B cell (primary cell): ENCODE data around the gene APOL6. TPM values are rescaled to one million over a fixed set of nuclear protein-coding genes. Genes with fewer than 3 reads are reported as not detected.
A peak's percentile ranks its signal among the peaks of the same experiment; 100 is the strongest.

ENCODE experiments used
- ATAC-seq: fragments of 200-7000 bp; cut with Tn5 transposase; one replicate; pipeline ENCODE4 v1.10.0; 2021; ENCODE audit warnings: low read depth, mild to moderate bottlenecking, moderate number of reproducible peaks, moderate library complexity
- CTCF ChIA-PET: fragments of 350-600 bp; sonication (Branson Sonifier 250); formaldehyde crosslinking; loops from one replicate; lab custom pipeline; 2021; ENCODE audit warnings: antibody characterized with exemption, inconsistent platforms; lab: Charles Lee
- POLR2A ChIA-PET: fragments of 350-600 bp; sonication (Branson Sonifier 250); formaldehyde crosslinking; loops from one replicate; lab custom pipeline; 2021; ENCODE audit warnings: antibody characterized with exemption; lab: Charles Lee
- DNase-seq: peaks from one replicate; pipeline ENCODE4 v3.0.0; 2013
- H2AFZ ChIP-seq: 2 replicates; pipeline ENCODE4 v1.6.1; 2012; ENCODE audit warnings: mild to moderate bottlenecking, low read depth, low read length; ENCODE audit not compliant: insufficient read depth, poor library complexity, severe bottlenecking
- H3K27ac ChIP-seq, 2 donors: 1 replicate in 1 of 2; 2 replicates in 1 of 2; pipeline ENCODE4 v1.5.1; 2012 to 2013; ENCODE audit warnings: low read length in 2 of 2, mild to moderate bottlenecking in 2 of 2, moderate library complexity in 1 of 2
- H3K27me3 ChIP-seq, 4 experiments: fragments of 200-600 bp in 1 of 4; sonication (generic) in 1 of 4; replicated peaks in 1 of 4; 1 replicate in 2 of 4; 2 replicates in 2 of 4; pipeline versions ENCODE4 v1.6.1 to v1.7.0; 2013 to 2016; ENCODE audit warnings: low read length in 3 of 4, mild to moderate bottlenecking in 2 of 4, mixed read lengths in 1 of 4, moderate library complexity in 1 of 4; ENCODE audit not compliant: insufficient read depth in 4 of 4, control insufficient read depth in 3 of 4; ENCODE audit errors: control extremely low read depth in 1 of 4
- H3K36me3 ChIP-seq, 2 experiments: replicated peaks in 1 of 2; 1 replicate in 1 of 2; 2 replicates in 1 of 2; pipeline versions ENCODE4 v1.6.1 to v1.7.1; 2013; ENCODE audit warnings: low read length in 1 of 2; ENCODE audit not compliant: insufficient read depth in 2 of 2, control insufficient read depth in 1 of 2; ENCODE audit errors: control extremely low read depth in 1 of 2, extremely low read depth in 1 of 2
- H3K4me1 ChIP-seq, 2 donors: fragments of 200-600 bp in 1 of 2; sonication (generic) in 1 of 2; 1 replicate in 1 of 2; 2 replicates in 1 of 2; pipeline versions ENCODE4 v1.5.1 to v1.6.1; 2013 to 2017; ENCODE audit warnings: low read length in 2 of 2; ENCODE audit not compliant: control insufficient read depth in 2 of 2, insufficient read depth in 2 of 2
- H3K4me2 ChIP-seq: replicated peaks from 2 replicates; pipeline ENCODE3; 2012; ENCODE audit warnings: mild to moderate bottlenecking, low read depth, low read length; ENCODE audit not compliant: poor library complexity, severe bottlenecking
- H3K4me3 ChIP-seq, 5 experiments: fragments of 200-600 bp in 1 of 5; sonication (generic) in 1 of 5; 1 replicate in 3 of 5; 2 replicates in 2 of 5; pipeline versions ENCODE4 v1.5.1 to v1.7.0; 2011 to 2016; ENCODE audit warnings: low read length in 4 of 5, mild to moderate bottlenecking in 4 of 5, low read depth in 2 of 5, control low read depth in 1 of 5, moderate library complexity in 1 of 5; ENCODE audit not compliant: insufficient read depth in 1 of 5; ENCODE audit errors: control extremely low read depth in 1 of 5, extremely low read depth in 1 of 5
- H3K79me2 ChIP-seq: fragments of 200-600 bp; sonication (generic); one replicate; pipeline ENCODE4 v1.6.0; 2016; ENCODE audit warnings: low read length; ENCODE audit not compliant: control insufficient read depth, insufficient read depth
- H3K9ac ChIP-seq: fragments of 200-600 bp; sonication (generic); 2 replicates; pipeline ENCODE4 v1.6.1; 2017; ENCODE audit warnings: mild to moderate bottlenecking, low read length, moderate library complexity
- H3K9me3 ChIP-seq, 3 donors: one replicate each; pipeline versions ENCODE4 v1.6.1 to v1.7.1; 2013; ENCODE audit warnings: low read length in 2 of 3; ENCODE audit not compliant: control insufficient read depth in 2 of 3, insufficient read depth in 1 of 3; ENCODE audit errors: control extremely low read depth in 1 of 3
- H4K20me1 ChIP-seq: 2 replicates; pipeline ENCODE4 v1.6.0; 2012; ENCODE audit warnings: mild to moderate bottlenecking, low read length; ENCODE audit not compliant: insufficient read depth, control insufficient read depth, poor library complexity, severe bottlenecking
- H3K27ac Mint-ChIP-seq: one replicate; pipeline ENCODE4 v1.8.0; 2021; ENCODE audit warnings: mixed read lengths
- H3K27me3 Mint-ChIP-seq: one replicate; pipeline ENCODE4 v1.8.0; 2021; ENCODE audit warnings: mixed read lengths
- H3K4me1 Mint-ChIP-seq: one replicate; pipeline ENCODE4 v1.8.0; 2021; ENCODE audit warnings: mixed read lengths
- H3K4me3 Mint-ChIP-seq: one replicate; pipeline ENCODE4 v1.8.0; 2021; ENCODE audit warnings: mixed read lengths
- H3K9me3 Mint-ChIP-seq: one replicate; pipeline ENCODE4 v1.8.0; 2022; ENCODE audit warnings: mixed read lengths; ENCODE audit not compliant: insufficient read depth
- EZH2 ChIP-seq: IDR thresholded peaks from 2 replicates; pipeline ENCODE4 v1.6.1; 2012; ENCODE audit warnings: borderline replicate concordance, low read depth, mild to moderate bottlenecking, moderate library complexity, low read length; ENCODE audit not compliant: insufficient read depth, poor library complexity, severe bottlenecking
- WGBS: methylation state at CpG from one replicate; pipeline ENCODE4 v1.1.5; 2013; ENCODE audit warnings: missing lambda C conversion rate; ENCODE audit not compliant: insufficient coverage; 5-methylcytosine and 5-hydroxymethylcytosine counted together
- intact Hi-C: fragments of 100-400 bp; cut with micrococcal nuclease; formaldehyde crosslinking; loops from one replicate; pipeline ENCODE4 v1.10.0; 2022
- polyA plus RNA-seq: library from polyadenylated mRNA; depleted of rRNA; stranded (reverse); fragments of >200 nt; gene quantifications from 2 replicates; pipeline ENCODE4 v1.2.3, GENCODE V29; 2012
- total RNA-seq, 2 donors: library from RNA; stranded (reverse); fragments of 120-200 nt in 1 of 2; gene quantifications; 1 replicate in 1 of 2; 2 replicates in 1 of 2; pipeline versions ENCODE4 v1.2.3 to v1.2.4, GENCODE V29; 2013 to 2022
- TF ChIP-seq, protein P1 (sequence below): fragments of 200-600 bp; IDR thresholded peaks from one replicate; pipeline ENCODE4 v1.8.0; 2022; ENCODE audit warnings: antibody characterized with exemption, mild to moderate bottlenecking

The APOL6 gene
- total and polyA plus RNA-seq, 2 donors (not counting 1 experiment from before 2014, with no cell fraction given): 2.3 to 7.0 TPM

DNA sequence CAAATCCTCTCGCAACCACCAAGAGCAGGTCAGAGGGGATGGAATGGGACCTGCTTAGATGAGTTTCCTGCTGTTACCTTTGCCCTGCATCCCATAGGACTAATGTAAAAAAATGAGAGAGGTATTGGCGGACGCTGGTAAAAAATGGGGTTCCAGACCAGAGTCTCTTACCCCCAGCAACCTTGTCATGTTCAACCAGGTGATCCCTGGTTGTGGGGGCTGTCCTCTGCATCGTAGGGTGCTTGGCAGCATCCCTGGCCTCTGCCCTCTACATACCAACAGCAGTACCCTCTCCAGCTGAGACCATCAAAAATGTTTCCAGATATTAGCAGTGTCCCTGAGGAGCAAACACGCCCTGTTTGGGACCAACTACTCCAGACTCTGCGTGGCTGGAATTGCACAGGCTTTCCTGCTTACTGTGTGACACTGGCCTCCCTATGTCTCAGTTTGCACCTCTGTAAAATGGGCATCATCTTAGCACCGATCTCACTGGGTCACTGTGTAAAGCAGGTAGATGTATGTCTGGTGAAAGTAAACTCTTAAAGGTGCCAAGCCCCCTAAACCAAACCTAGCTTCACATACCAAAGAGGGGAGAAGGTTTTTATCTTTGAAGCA lies 1.5 kb downstream of the APOL6 start:
- Histone ChIP-seq H2AFZ (no peak overlapping the region), H3K4me1 (peaks cover 24 to 29% of the 10 kb centered on the region in 2 donors)
- intact Hi-C loops: no loop called here

GRCh38 chr22:35651085-35651484 lies 2.8 kb downstream of the APOL6 start:
- Histone ChIP-seq H3K9ac (no peak overlapping the region), H3K27me3 (no peaks in the 10 kb centered on the region), H3K27ac (no peak overlapping the region), H3K79me2 (peaks cover 35% of the 10 kb centered on the region), H3K9me3 (peaks cover 0 to 3% (median 0%) of the 10 kb centered on the region in 3 donors), H2AFZ (no peak overlapping the region), H4K20me1 (no peaks in the 10 kb centered on the region), H3K4me2 (no peak overlapping the region), H3K4me3 (no peak overlapping the region), H3K4me1 (peaks cover 24 to 29% of the 10 kb centered on the region in 2 donors), H3K36me3 (peaks cover 0 to 10% of the 10 kb centered on the region in 2 experiments)
- Mint-ChIP-seq H3K27ac (no peak overlapping the region), H3K4me1 (peaks cover 38% of the 10 kb centered on the region), H3K9me3 (peaks cover 2% of the 10 kb centered on the region), H3K27me3 (no peaks in the 10 kb centered on the region), H3K4me3 (no peak overlapping the region)
- WGBS: 98% methylated on average over 6 of the region's 7 CpGs
- ATAC-seq: no peak
- CTCF ChIA-PET: no interaction called here
- POLR2A ChIA-PET: no interaction called here
- intact Hi-C loops: no loop called here
- DNase-seq: no peak
- no peak for TF ChIP-seq EZH2
- TF ChIP-seq, protein P1, sequence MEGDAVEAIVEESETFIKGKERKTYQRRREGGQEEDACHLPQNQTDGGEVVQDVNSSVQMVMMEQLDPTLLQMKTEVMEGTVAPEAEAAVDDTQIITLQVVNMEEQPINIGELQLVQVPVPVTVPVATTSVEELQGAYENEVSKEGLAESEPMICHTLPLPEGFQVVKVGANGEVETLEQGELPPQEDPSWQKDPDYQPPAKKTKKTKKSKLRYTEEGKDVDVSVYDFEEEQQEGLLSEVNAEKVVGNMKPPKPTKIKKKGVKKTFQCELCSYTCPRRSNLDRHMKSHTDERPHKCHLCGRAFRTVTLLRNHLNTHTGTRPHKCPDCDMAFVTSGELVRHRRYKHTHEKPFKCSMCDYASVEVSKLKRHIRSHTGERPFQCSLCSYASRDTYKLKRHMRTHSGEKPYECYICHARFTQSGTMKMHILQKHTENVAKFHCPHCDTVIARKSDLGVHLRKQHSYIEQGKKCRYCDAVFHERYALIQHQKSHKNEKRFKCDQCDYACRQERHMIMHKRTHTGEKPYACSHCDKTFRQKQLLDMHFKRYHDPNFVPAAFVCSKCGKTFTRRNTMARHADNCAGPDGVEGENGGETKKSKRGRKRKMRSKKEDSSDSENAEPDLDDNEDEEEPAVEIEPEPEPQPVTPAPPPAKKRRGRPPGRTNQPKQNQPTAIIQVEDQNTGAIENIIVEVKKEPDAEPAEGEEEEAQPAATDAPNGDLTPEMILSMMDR: no peak

More for the DNA sequence above, 1.5 kb downstream of the APOL6 start:
- Histone ChIP-seq H4K20me1 (no peaks in the 10 kb centered on the region), H3K4me3 (peak overlapping the region in 4 of 5 experiments; percentile 23 to 78 (median 62)), H3K4me2 (peak overlapping the region; percentile 84), H3K9me3 (peaks cover 0 to 3% (median 0%) of the 10 kb centered on the region in 3 donors), H3K79me2 (peaks cover 35% of the 10 kb centered on the region), H3K27ac (no peak overlapping the region), H3K36me3 (peaks cover 0 to 5% of the 10 kb centered on the region in 2 experiments), H3K27me3 (no peaks in the 10 kb centered on the region), H3K9ac (peak overlapping the region; percentile 78)
- no peak for ATAC-seq
- TF ChIP-seq EZH2: no peak
- TF ChIP-seq, protein P1: no peak
- H3K27ac Mint-ChIP-seq: peak overlapping the region; percentile 97
- ChIA-PET CTCF (no interaction called here), POLR2A (interaction anchor here (0.7 kb wide), 1 partner anchor 1594 kb away, joined by 4 read pairs; no protein-coding TSS in a partner anchor)
- H3K27me3 Mint-ChIP-seq: no peaks in the 10 kb centered on the region
- H3K4me3 Mint-ChIP-seq: peak overlapping the region; percentile 100
- peaks cover 38% of the 10 kb centered on the region for H3K4me1 Mint-ChIP-seq
- no peak for DNase-seq
- H3K9me3 Mint-ChIP-seq: peaks cover 2% of the 10 kb centered on the region
- whole genome bisulfite sequencing: 96% methylated on average over 5 of the region's 7 CpGs
